Measurements from ENCODE around the gene MALAT1. TPM values are rescaled to one million over a fixed set of nuclear protein-coding genes. Genes with fewer than 3 reads are reported as not detected.

MALAT1 gene
- total and polyA plus RNA-seq, 2 of the 13 experiments (the other 11 are each of a cell fraction or from before 2014, with no cell fraction given), result 143 to 1,237 TPM

GRCh38 chr11:65470433-65471049 lies 28.3 kb upstream of the MALAT1 start (continued):
- TF ChIP-seq ZNF362 (CRISPR knock-in tag; IDR thresholded peaks at IDR 0.05; ENCODE audit: borderline replicate concordance), result 0 out of 2 replicates have a peak, but pooled peaks have one; percentile 12
- no peak for TF ChIP-seq HNF1B (CRISPR knock-in tag; IDR thresholded peaks at IDR 0.05)
- TF ChIP-seq PHB2 (IDR thresholded peaks at IDR 0.05; ENCODE audit: partially characterized antibody), result no peak
- TF ChIP-seq GTF3A (CRISPR knock-in tag; conservative IDR thresholded peaks at IDR 0.05), result no peak
- TF ChIP-seq ETV5 (CRISPR knock-in tag; IDR thresholded peaks at IDR 0.05; ENCODE audit: borderline replicate concordance), result no peak
- no peak for TF ChIP-seq E2F2 (CRISPR knock-in tag; IDR thresholded peaks at IDR 0.05; ENCODE audit: borderline replicate concordance)
- TF ChIP-seq PRDM10 (CRISPR knock-in tag; IDR thresholded peaks at IDR 0.05; ENCODE audit: low read depth), result 0 out of 2 replicates have a peak, but pooled peaks have one; percentile 33
- TF ChIP-seq ZNF639 (CRISPR knock-in tag; conservative IDR thresholded peaks at IDR 0.05), result no peak
- TF ChIP-seq STAT6 (CRISPR knock-in tag; IDR thresholded peaks at IDR 0.05; ENCODE audit: borderline replicate concordance), result no peak
- no peak for TF ChIP-seq MAFG (CRISPR knock-in tag; IDR thresholded peaks at IDR 0.05)
- no peak for TF ChIP-seq ZNF33A (CRISPR knock-in tag; IDR thresholded peaks at IDR 0.05; ENCODE audit: borderline replicate concordance)

Data from HepG2 (cell line).